Measurements from ENCODE around the gene TET3.

GRCh38 chr2:73939419-73939818 lies 45.3 kb upstream of the TET3 start:
- TF ChIP-seq CTCF (IDR thresholded peaks at IDR 0.05) (no peak), POLR2A (IDR thresholded peaks at IDR 0.05) (no peak)

All from uterus (tissue), 2 donors.